GM23248 (cell line): Measurements from ENCODE around the gene GTF2I. TPM values are rescaled to one million over a fixed set of nuclear protein-coding genes. Genes with fewer than 3 reads are reported as not detected.
A peak's percentile ranks its signal among the peaks of the same experiment; 100 is the strongest.
"Not testable (repeated sequence)": the region's sequence is repeated elsewhere in the genome, so short reads cannot be mapped to it uniquely, and the experiment has no call there.

Experiments used
- DNase-seq: peaks from one replicate; pipeline ENCODE4 v3.0.0-alpha.2; 2015
- H2AFZ ChIP-seq: fragments of 200-600 bp; sonication (generic); 2 replicates; pipeline ENCODE4 v1.6.1; 2016; ENCODE audit warnings: antibody characterized with exemption
- H3F3A ChIP-seq: fragments of 200-600 bp; sonication (generic); 2 replicates; pipeline ENCODE4 v1.6.1; 2016; ENCODE audit warnings: mild to moderate bottlenecking, antibody characterized with exemption, mixed run types; ENCODE audit not compliant: insufficient read depth
- H3K27ac ChIP-seq: fragments of 200-600 bp; sonication (generic); 2 replicates; pipeline ENCODE4 v1.5.1; 2016; ENCODE audit warnings: mild to moderate bottlenecking
- H3K27me3 ChIP-seq: fragments of 200-600 bp; sonication (generic); replicated peaks from 2 replicates; pipeline ENCODE4 v1.6.1; 2016; ENCODE audit warnings: mild to moderate bottlenecking; ENCODE audit not compliant: insufficient read depth
- H3K36me3 ChIP-seq: fragments of 200-600 bp; sonication (generic); 2 replicates; pipeline ENCODE4 v1.6.1; 2016; ENCODE audit warnings: low read depth, mild to moderate bottlenecking
- H3K4me1 ChIP-seq: fragments of 200-600 bp; sonication (generic); 2 replicates; pipeline ENCODE4 v1.6.1; 2016; ENCODE audit warnings: mild to moderate bottlenecking; ENCODE audit not compliant: insufficient read depth
- H3K4me2 ChIP-seq: fragments of 200-600 bp; sonication (generic); one replicate; pipeline ENCODE4 v1.6.1; 2016; ENCODE audit warnings: mild to moderate bottlenecking; ENCODE audit not compliant: unreplicated experiment
- H3K4me3 ChIP-seq: fragments of 200-600 bp; sonication (generic); 2 replicates; pipeline ENCODE4 v1.5.1; 2016; ENCODE audit warnings: mild to moderate bottlenecking
- H3K79me2 ChIP-seq: fragments of 200-600 bp; sonication (generic); 2 replicates; pipeline ENCODE4 v1.6.1; 2016; ENCODE audit warnings: mild to moderate bottlenecking; ENCODE audit not compliant: insufficient read depth
- H3K9ac ChIP-seq: fragments of 200-600 bp; sonication (generic); 2 replicates; pipeline ENCODE4 v1.6.1; 2016; ENCODE audit warnings: mild to moderate bottlenecking
- H3K9me2 ChIP-seq: fragments of 200-600 bp; sonication (generic); 2 replicates; pipeline ENCODE4 v1.6.1; 2016; ENCODE audit warnings: mixed run types, mild to moderate bottlenecking, moderate library complexity; ENCODE audit not compliant: insufficient read depth
- H3K9me3 ChIP-seq: fragments of 200-600 bp; sonication (generic); one replicate; pipeline ENCODE4 v1.6.1; 2017; ENCODE audit warnings: low read depth
- H4K20me1 ChIP-seq: fragments of 200-600 bp; sonication (generic); 2 replicates; pipeline ENCODE4 v1.6.0; 2016; ENCODE audit not compliant: insufficient read depth
- EZH2 ChIP-seq: fragments of 200-600 bp; sonication (generic); IDR thresholded peaks from 2 replicates; pipeline ENCODE4 v1.6.1; 2018; ENCODE audit warnings: antibody characterized with exemption, mild to moderate bottlenecking; ENCODE audit not compliant: insufficient read depth, poor library complexity, severe bottlenecking
- EZH2phosphoT487 ChIP-seq: fragments of 200-600 bp; sonication (generic); IDR thresholded peaks from 2 replicates; pipeline ENCODE4 v1.6.1; 2018; ENCODE audit warnings: antibody characterized with exemption, moderate library complexity, mild to moderate bottlenecking, low read depth; ENCODE audit not compliant: insufficient read depth
- whole genome bisulfite sequencing, 2 experiments: methylation state at CpG; one replicate each; pipeline ENCODE4 v1.1.6; 2015 to 2017; ENCODE audit warnings: low lambda C conversion rate in 2 of 2, low coverage in 1 of 2; ENCODE audit errors: missing lambda C conversion rate in 2 of 2; 5-methylcytosine and 5-hydroxymethylcytosine counted together
- in situ Hi-C: fragments of 300-500 bp; cut with MboI; formaldehyde crosslinking; loops from 2 replicates; pipeline ENCODE4 v1.15.0; 2020
- polyA plus RNA-seq: library from polyadenylated mRNA; unstranded; fragments of >200 nt; fragmentation: Nextera tagmentation; extraction: Ambion mirVana; gene quantifications from 2 replicates; pipeline ENCODE4 v1.2.1, GENCODE V29; 2016
- total RNA-seq: library from RNA; depleted of rRNA; stranded (reverse); fragments of >200 nt; shearing (Covaris generic); gene quantifications from 2 replicates; pipeline ENCODE4 v1.2.3, GENCODE V29; 2014

GTF2I gene
- total and polyA plus RNA-seq, 2 experiments from 2014 or later = 76.0 to 90.9 TPM

GRCh38 chr7:74655768-74656440, 1.6 kb upstream of the GTF2I start:
- in situ Hi-C loops = no loop called here
- TF ChIP-seq EZH2 (no peak), EZH2phosphoT487 (no peak)
- peak overlapping the region; percentile 71 for H3K4me2 ChIP-seq
- H3K79me2 ChIP-seq = peaks cover 28% of the 10 kb centered on the region
- H3F3A ChIP-seq = peaks cover 23% of the 10 kb centered on the region
- H3K9ac ChIP-seq = peak overlapping the region; percentile 71
- peak overlapping the region; percentile 86 for H2AFZ ChIP-seq
- H3K36me3 ChIP-seq = no peaks in the 10 kb centered on the region
- H4K20me1 ChIP-seq = no peaks in the 10 kb centered on the region
- H3K27me3 ChIP-seq = no peaks in the 10 kb centered on the region
- WGBS, 2 experiments = 58 to 59% methylated on average over 21 of the region's 21 CpGs
- H3K9me3 ChIP-seq = no peaks in the 10 kb centered on the region
- no peak overlapping the region for H3K27ac ChIP-seq
- peaks cover 16% of the 10 kb centered on the region for H3K4me1 ChIP-seq
- peak overlapping the region; percentile 78 for H3K4me3 ChIP-seq
- no peak for DNase-seq
- H3K9me2 ChIP-seq = no peaks in the 10 kb centered on the region

GRCh38 chr7:74656441-74656836, 1.1 kb upstream of the GTF2I start:
- H3K9ac ChIP-seq = peak overlapping the region; percentile 71
- H3K9me3 ChIP-seq = no peaks in the 10 kb centered on the region
- peak overlapping the region; percentile 87 for H3K4me2 ChIP-seq
- peak overlapping the region; percentile 58; the same call in 1 of the 2 replicates for H3K27ac ChIP-seq
- H3K9me2 ChIP-seq = no peaks in the 10 kb centered on the region
- peak; percentile 60 for DNase-seq
- H4K20me1 ChIP-seq = no peaks in the 10 kb centered on the region
- H2AFZ ChIP-seq = peak overlapping the region; percentile 86
- H3F3A ChIP-seq = peaks cover 28% of the 10 kb centered on the region
- H3K27me3 ChIP-seq = no peaks in the 10 kb centered on the region
- no peak for TF ChIP-seq EZH2
- TF ChIP-seq EZH2phosphoT487 = no peak
- 1% methylated on average over 23 of the region's 23 CpGs for WGBS, 2 experiments
- H3K4me3 ChIP-seq = peak overlapping the region; percentile 78
- peaks cover 21% of the 10 kb centered on the region for H3K4me1 ChIP-seq
- H3K79me2 ChIP-seq = peaks cover 33% of the 10 kb centered on the region
- in situ Hi-C loops = no loop called here
- no peaks in the 10 kb centered on the region for H3K36me3 ChIP-seq

- peak overlapping the region; percentile 78 for H3K4me3 ChIP-seq
- peaks cover 33% of the 10 kb centered on the region for H3F3A ChIP-seq
- H4K20me1 ChIP-seq = no peaks in the 10 kb centered on the region
- TF ChIP-seq EZH2phosphoT487 = no peak
- H2AFZ ChIP-seq = peak overlapping the region; percentile 86
- H3K27me3 ChIP-seq = no peaks in the 10 kb centered on the region
- H3K79me2 ChIP-seq = peaks cover 40% of the 10 kb centered on the region
- H3K9me3 ChIP-seq = no peaks in the 10 kb centered on the region
- H3K9me2 ChIP-seq = no peaks in the 10 kb centered on the region
- 1% methylated on average over 53 to 59 of the region's 60 CpGs for WGBS, 2 experiments
- H3K9ac ChIP-seq = peak overlapping the region; percentile 94
- peak overlapping the region; percentile 87 for H3K4me2 ChIP-seq
- peak; percentile 99 for DNase-seq
- in situ Hi-C loops = no loop called here
- peaks cover 26% of the 10 kb centered on the region for H3K4me1 ChIP-seq
- H3K27ac ChIP-seq = peak overlapping the region; percentile 77
- H3K36me3 ChIP-seq = no peaks in the 10 kb centered on the region
These were observed 454 bp upstream of the GTF2I start for GRCh38 chr7:74656837-74657691.

- Histone ChIP-seq H3K36me3 (no peaks in the 10 kb centered on the region), H3K9ac (peak overlapping the region; percentile 94), H3K4me1 (peaks cover 38% of the 10 kb centered on the region), H2AFZ (peak overlapping the region; percentile 43), H3K4me2 (peak overlapping the region; percentile 81), H3K27ac (peak overlapping the region; percentile 77), H4K20me1 (peaks cover 6% of the 10 kb centered on the region; the same call in 1 of the 2 replicates), H3K27me3 (no peaks in the 10 kb centered on the region), H3K4me3 (peak overlapping the region; percentile 78), H3K9me2 (no peaks in the 10 kb centered on the region), H3K9me3 (no peaks in the 10 kb centered on the region), H3K79me2 (peaks cover 53% of the 10 kb centered on the region), H3F3A (peaks cover 38% of the 10 kb centered on the region)
- in situ Hi-C loops = no loop called here
- TF ChIP-seq EZH2 (no peak), EZH2phosphoT487 (no peak)
- WGBS, 2 experiments = 5 to 11% methylated on average over 18 to 40 of the region's 108 CpGs
- DNase-seq = peak; percentile 98
These were observed 873 bp downstream of the GTF2I start for GRCh38 chr7:74658178-74659004.

GRCh38 chr7:74660202-74660601, 2.7 kb downstream of the GTF2I start:
- H3K9me2 ChIP-seq, H2AFZ ChIP-seq, in situ Hi-C loops, H3K27me3 ChIP-seq, DNase-seq, H3K9me3 ChIP-seq, H3K36me3 ChIP-seq, H4K20me1 ChIP-seq: not testable (repeated sequence)
- Histone ChIP-seq H3K4me2 (peak overlapping the region; percentile 81), H3K4me1 (peaks cover 40% of the 10 kb centered on the region), H3F3A (peaks cover 38% of the 10 kb centered on the region), H3K27ac (peak overlapping the region; percentile 76), H3K4me3 (peak overlapping the region; percentile 78), H3K79me2 (peaks cover 71% of the 10 kb centered on the region), H3K9ac (peak overlapping the region; percentile 68)
- 79 to 82% methylated on average over 18 of the region's 18 CpGs for WGBS, 2 experiments
